Measurements from ENCODE around the gene RAB35.

The RAB35 gene

DNA sequence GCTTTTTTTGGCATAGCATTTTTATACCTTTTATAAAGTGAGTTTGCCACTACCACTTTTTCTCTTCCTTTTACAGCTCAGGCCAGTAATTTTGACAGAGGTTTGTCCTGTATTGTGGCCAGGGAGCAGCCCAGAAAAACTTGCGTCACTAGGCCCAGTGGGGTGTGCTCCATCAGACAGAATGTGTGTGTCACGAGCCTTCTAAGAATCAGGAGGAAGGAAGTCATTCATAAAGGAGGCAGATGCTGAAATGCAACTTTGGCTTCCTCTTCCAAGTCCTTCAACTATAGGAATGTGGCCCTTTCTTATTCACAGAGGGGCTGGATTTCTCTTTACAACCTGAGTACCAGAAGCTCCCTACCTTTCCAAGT lies 10.1 kb upstream of the RAB35 start:
- TF ChIP-seq, protein P1, sequence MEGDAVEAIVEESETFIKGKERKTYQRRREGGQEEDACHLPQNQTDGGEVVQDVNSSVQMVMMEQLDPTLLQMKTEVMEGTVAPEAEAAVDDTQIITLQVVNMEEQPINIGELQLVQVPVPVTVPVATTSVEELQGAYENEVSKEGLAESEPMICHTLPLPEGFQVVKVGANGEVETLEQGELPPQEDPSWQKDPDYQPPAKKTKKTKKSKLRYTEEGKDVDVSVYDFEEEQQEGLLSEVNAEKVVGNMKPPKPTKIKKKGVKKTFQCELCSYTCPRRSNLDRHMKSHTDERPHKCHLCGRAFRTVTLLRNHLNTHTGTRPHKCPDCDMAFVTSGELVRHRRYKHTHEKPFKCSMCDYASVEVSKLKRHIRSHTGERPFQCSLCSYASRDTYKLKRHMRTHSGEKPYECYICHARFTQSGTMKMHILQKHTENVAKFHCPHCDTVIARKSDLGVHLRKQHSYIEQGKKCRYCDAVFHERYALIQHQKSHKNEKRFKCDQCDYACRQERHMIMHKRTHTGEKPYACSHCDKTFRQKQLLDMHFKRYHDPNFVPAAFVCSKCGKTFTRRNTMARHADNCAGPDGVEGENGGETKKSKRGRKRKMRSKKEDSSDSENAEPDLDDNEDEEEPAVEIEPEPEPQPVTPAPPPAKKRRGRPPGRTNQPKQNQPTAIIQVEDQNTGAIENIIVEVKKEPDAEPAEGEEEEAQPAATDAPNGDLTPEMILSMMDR (IDR thresholded peaks at IDR 0.05) = no peak

DNA sequence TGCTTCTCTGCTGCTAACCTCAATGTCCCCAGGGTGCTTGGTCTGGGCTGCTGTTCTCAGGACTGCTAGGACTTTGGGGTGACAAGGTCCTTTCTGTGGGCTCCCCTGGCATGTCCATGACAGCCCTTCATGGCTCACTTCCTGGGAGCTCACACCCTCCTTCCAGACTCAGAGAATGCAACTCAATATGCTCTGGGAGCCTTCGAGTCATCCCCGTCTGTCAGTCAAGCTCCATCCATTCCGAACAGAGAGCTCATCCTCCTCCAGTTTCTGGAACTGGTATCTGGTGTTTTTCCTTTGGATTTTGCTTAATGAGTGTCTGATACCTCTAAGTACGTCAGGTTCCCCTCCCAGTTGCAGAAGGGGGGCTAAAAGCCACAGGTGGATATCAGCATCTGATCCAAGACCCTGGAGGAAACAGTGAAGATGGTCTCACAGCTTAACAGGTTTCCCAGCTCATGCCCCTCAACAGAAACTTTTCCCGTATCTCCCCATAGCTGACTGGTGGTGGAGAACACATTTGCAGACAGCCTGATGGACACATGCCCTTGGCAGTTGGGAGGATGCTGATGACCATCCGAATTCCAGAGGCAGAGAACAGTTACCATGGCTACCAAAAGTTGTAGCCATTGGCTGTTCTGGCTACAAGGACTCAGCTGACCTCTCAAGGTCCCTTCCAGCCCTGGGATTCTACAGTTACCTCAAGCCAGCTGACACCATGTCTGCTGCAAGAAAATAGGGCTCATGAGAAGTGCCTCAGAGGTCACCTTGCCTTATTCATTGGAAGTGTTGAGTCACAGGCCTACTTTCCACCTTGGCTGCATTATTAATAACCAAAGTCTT lies 9.5 kb upstream of the RAB35 start:
- Histone ChIP-seq H3K4me1 (ENCODE audit: control insufficient read depth in 1 of 2, insufficient read depth in 1 of 2, low read depth in 1 of 2, low read length in 1 of 2) (peaks cover 20% of the 10 kb centered on the region in 2 experiments), H3K9me3 (no peaks in the 10 kb centered on the region), H3K36me3 (peaks cover 32% of the 10 kb centered on the region), H3K27ac (peak overlapping the region; percentile 73), H3K27me3 (no peaks in the 10 kb centered on the region), H3K4me3 (ENCODE audit: low read depth in 1 of 2, low read length in 1 of 2) (no peak overlapping the region)
- TF ChIP-seq, protein P1 (IDR thresholded peaks at IDR 0.05) = no peak

More for the DNA sequence above, 10.1 kb upstream of the RAB35 start:
- peak overlapping the region; percentile 73 for H3K27ac ChIP-seq
- H3K27me3 ChIP-seq = no peaks in the 10 kb centered on the region
- H3K4me3 ChIP-seq (ENCODE audit: low read depth in 1 of 2, low read length in 1 of 2) = no peak overlapping the region
- H3K4me1 ChIP-seq (ENCODE audit: control insufficient read depth in 1 of 2, insufficient read depth in 1 of 2, low read depth in 1 of 2, low read length in 1 of 2) = peaks cover 20% of the 10 kb centered on the region in 2 experiments
- peaks cover 38% of the 10 kb centered on the region for H3K36me3 ChIP-seq
- no peaks in the 10 kb centered on the region for H3K9me3 ChIP-seq

DNA sequence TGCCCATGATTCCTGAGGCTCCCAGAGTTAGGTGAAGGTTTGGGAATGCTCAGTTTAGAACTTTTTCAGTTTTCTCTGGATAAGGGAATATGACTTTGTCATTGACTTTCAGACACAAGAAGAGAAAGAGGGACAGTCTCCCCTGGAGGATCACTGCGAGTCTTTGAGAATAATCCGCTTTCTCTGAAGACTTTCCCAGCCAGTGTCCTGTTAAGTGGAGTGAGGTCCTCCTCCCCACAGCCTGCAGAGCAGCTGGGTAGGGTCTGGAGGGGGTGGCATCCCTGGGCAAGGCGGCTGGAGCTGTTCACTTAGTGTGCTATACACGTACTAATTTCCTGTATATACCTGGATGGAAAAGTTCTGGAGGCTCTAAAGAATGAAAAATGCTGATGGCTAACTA lies 8.5 kb upstream of the RAB35 start:
- Histone ChIP-seq H3K36me3 (peaks cover 22% of the 10 kb centered on the region), H3K9me3 (no peaks in the 10 kb centered on the region), H3K27ac (no peak overlapping the region), H3K27me3 (no peaks in the 10 kb centered on the region), H3K4me3 (ENCODE audit: low read depth in 1 of 2, low read length in 1 of 2) (no peak overlapping the region), H3K4me1 (ENCODE audit: control insufficient read depth in 1 of 2, insufficient read depth in 1 of 2, low read depth in 1 of 2, low read length in 1 of 2) (peaks cover 20% of the 10 kb centered on the region in 2 experiments)
- TF ChIP-seq, protein P1 (IDR thresholded peaks at IDR 0.05) = no peak

DNA sequence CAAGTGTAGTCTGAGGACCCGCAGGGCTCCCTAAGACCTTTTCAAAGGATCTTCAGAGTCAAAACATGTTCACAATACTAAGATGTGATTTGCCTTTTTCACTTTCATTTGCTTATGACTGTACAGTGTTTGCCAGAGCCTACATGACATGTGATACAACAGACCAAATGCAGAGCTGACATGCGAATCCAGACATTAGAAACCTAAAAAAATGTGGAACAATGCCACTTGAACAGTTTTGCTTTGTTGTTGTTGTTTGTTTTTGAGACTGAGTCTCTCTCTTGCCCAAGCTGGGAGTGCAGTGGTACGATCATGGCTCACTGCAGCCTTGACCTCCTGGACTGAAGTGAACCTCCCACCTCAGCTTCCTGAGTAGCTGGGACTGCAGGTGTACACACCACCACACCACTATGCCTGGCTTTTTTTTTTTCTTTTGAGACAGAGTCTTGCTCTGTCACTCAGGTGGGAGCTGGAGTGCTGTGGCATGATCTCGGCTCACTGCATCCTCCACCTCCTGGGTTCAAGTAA lies 5.3 kb upstream of the RAB35 start:
- H3K4me1 ChIP-seq (ENCODE audit: control insufficient read depth in 1 of 2, insufficient read depth in 1 of 2, low read depth in 1 of 2, low read length in 1 of 2) = peaks cover 31 to 32% of the 10 kb centered on the region in 2 experiments
- no peaks in the 10 kb centered on the region for H3K27me3 ChIP-seq
- no peaks in the 10 kb centered on the region for H3K9me3 ChIP-seq

DNA sequence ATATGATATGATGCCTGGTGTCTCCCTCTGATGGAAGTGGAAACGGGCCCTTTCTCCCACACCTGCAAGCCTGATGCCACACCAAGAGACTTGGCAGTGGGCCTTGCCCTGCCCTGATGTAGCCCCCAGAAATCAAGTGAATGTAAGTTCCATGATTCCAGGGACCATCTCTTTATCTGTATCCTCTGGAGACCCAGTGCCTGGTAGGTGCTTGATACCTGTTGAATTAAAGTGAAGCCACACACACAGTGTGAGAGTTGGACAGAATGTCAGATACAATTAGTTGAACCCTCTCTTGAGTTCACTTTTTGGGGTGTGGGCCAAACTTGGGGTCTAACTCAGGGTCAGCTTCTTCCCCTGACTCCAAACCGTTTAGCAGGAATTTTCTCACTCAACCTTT lies 4.8 kb upstream of the RAB35 start:
- no peaks in the 10 kb centered on the region for H3K27me3 ChIP-seq
- TF ChIP-seq, protein P1 (IDR thresholded peaks at IDR 0.05) = no peak
- peaks cover 27 to 28% of the 10 kb centered on the region in 2 experiments for H3K4me1 ChIP-seq (ENCODE audit: control insufficient read depth in 1 of 2, insufficient read depth in 1 of 2, low read depth in 1 of 2, low read length in 1 of 2)
- H3K36me3 ChIP-seq = no peaks in the 10 kb centered on the region
- no peak overlapping the region for H3K4me3 ChIP-seq (ENCODE audit: low read depth in 1 of 2, low read length in 1 of 2)
- H3K27ac ChIP-seq = no peak overlapping the region
- H3K9me3 ChIP-seq = no peaks in the 10 kb centered on the region

More for the DNA sequence above, 5.3 kb upstream of the RAB35 start:
- Histone ChIP-seq H3K27ac (no peak overlapping the region), H3K4me3 (ENCODE audit: low read depth in 1 of 2, low read length in 1 of 2) (no peak overlapping the region), H3K36me3 (no peaks in the 10 kb centered on the region)
- TF ChIP-seq, protein P1 (IDR thresholded peaks at IDR 0.05) = no peak

All from neutrophil (primary cell).